Measurements from ENCODE around the gene ATPAF1. TPM values are rescaled to one million over a fixed set of nuclear protein-coding genes. Genes with fewer than 3 reads are reported as not detected.

Gene ATPAF1, protein sequence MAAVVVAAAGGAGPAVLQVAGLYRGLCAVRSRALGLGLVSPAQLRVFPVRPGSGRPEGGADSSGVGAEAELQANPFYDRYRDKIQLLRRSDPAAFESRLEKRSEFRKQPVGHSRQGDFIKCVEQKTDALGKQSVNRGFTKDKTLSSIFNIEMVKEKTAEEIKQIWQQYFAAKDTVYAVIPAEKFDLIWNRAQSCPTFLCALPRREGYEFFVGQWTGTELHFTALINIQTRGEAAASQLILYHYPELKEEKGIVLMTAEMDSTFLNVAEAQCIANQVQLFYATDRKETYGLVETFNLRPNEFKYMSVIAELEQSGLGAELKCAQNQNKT
- 39.9 and 51.0 TPM in 2 replicates for polyA plus RNA-seq (2012; rRNA removed)
- 55.6 and 57.4 TPM in 2 replicates for polyA plus RNA-seq (2012; cell fraction: cytosol; rRNA removed)
- 19.7 and 32.5 TPM in 2 replicates for polyA plus RNA-seq (2012; cell fraction: nucleus; rRNA removed)

DNA sequence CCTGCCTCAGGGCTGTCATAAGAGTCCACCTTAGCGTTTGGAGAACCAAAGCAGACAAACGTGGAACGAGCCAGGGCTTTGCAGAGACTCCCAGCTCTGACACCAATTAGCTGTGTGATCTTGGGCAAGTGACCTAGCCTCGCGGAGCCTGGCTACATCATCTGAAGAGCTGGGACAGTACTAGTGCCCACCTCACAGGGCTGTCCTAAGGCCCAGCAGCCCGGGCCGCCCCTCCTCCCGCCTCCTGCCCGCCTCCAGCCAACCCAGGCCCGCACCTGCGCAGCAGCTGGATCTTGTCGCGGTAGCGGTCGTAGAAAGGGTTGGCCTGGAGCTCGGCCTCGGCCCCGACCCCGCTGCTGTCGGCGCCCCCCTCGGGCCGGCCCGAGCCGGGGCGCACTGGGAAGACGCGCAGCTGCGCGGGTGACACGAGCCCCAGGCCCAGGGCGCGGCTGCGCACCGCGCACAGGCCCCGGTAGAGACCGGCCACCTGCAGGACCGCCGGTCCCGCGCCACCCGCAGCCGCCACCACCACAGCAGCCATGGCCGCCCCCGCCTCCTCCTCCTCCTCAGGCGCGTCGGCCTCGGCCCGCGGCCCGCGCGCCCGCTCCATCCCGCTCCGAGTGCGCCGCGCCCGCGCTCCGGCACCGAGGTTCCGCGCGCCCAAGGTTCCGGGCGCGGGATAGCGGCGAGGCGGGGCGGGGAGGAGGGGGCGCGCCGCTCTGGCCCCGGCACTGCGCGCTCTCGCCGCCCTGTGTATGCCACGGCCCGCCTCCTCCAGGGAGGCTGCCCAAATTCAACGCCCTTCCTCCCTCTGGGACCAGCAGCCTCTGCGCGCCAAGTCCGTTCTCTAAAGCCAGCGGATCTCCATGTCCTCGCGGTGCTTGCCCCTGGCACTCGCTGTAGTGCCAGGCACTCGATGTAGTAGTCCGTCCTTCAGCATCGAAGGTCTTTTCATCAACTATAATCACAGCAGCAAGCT, at the start of gene ATPAF1:
Gene ATPAF1, minus strand, starts transcription at position 583 of the 979 bp plus-strand sequence. Its CDS starts 42 bp downstream, at position 541.
- Histone ChIP-seq H3K27ac (ENCODE audit: low read depth in 2 of 2, low read length in 1 of 2) (peak within 1 kb of the TSS in 1 of 2 experiments; percentile 60; a peak in 1 of 4 replicates), H3K9me2 (no peaks in the 10 kb centered on the region), H3K36me3 (replicated peaks in 1 of 2; ENCODE audit: control insufficient read depth in 1 of 2, insufficient read depth in 2 of 2, low read length in 1 of 2) (peaks cover 10 to 21% of the 10 kb centered on the region in 2 experiments), H3F3A (replicated peaks; ENCODE audit: insufficient read depth) (no peaks in the 10 kb centered on the region), H3K9ac (peak within 1 kb of the TSS; percentile 76), H3K9me3 (no peaks in the 10 kb centered on the region), H2AFZ (ENCODE audit: low read depth) (peak within 1 kb of the TSS; percentile 94), H3K4me3 (ENCODE audit: low read depth in 2 of 2, low read length in 1 of 2) (peak within 1 kb of the TSS; percentile 72 to 82), H3K79me2 (ENCODE audit: insufficient read depth) (peaks cover 18% of the 10 kb centered on the region; the same call in 1 of the 2 replicates), H3K27me3 (ENCODE audit: insufficient read depth) (no peaks in the 10 kb centered on the region), H4K20me1 (ENCODE audit: insufficient read depth) (no peaks in the 10 kb centered on the region), H3K4me1 (ENCODE audit: control insufficient read depth in 1 of 2, insufficient read depth in 2 of 2, low read depth in 1 of 2, low read length in 1 of 2) (peaks cover 0 to 5% of the 10 kb centered on the region in 2 experiments; a peak in 2 of 4 replicates), H3K4me2 (peak within 1 kb of the TSS; percentile 88)
- CTCF ChIA-PET = interaction anchor here (0.7 to 2.5 kb wide), 8 partner anchors 9 to 226 kb away, joined by 3 to 7 read pairs (median 4); no protein-coding TSS in a partner anchor
- WGBS (ENCODE audit: low lambda C conversion rate) = 10% methylated on average over 29 of the region's 96 CpGs
- POLR2A ChIA-PET = interaction anchor here (0.6 to 1.4 kb wide), 3 partner anchors 44 to 51 kb away, joined by 3 to 8 read pairs (median 4); partner anchors contain the start of genes EFCAB14 and MOB3C
- peak; percentile 91 for DNase-seq
- TF ChIP-seq TCF12 (IDR thresholded peaks at IDR 0.05) (no peak), EZH2phosphoT487 (IDR thresholded peaks at IDR 0.05; ENCODE audit: borderline replicate concordance, low read depth) (no peak), EP300 (IDR thresholded peaks at IDR 0.05; ENCODE audit: borderline replicate concordance in 1 of 2, low read depth in 1 of 2, low read length in 1 of 2) (no peak; a peak in 1 of 4 replicates), GABPA (IDR thresholded peaks at IDR 0.05; ENCODE audit: low read depth) (peak; percentile 40; the same call in 1 of the 2 replicates), POLR2AphosphoS5 (IDR thresholded peaks at IDR 0.05; ENCODE audit: low read depth, low read length) (peak; percentile 19; the same call in 1 of the 2 replicates), NRF1 (IDR thresholded peaks at IDR 0.05; ENCODE audit: low read depth, low read length) (peak; percentile 63), TEAD4 (IDR thresholded peaks at IDR 0.05; ENCODE audit: borderline replicate concordance, insufficient read depth) (no peak), GATA2 (CRISPR knock-in tag; IDR thresholded peaks at IDR 0.05) (no peak), RCOR1 (IDR thresholded peaks at IDR 0.05; ENCODE audit: low read length) (no peak), YY1 (IDR thresholded peaks at IDR 0.05; ENCODE audit: low read depth) (0 out of 2 replicates have a peak, but pooled peaks have one; percentile 55), TAF1 (IDR thresholded peaks at IDR 0.05; ENCODE audit: borderline replicate concordance, low read depth, low read length) (peak; percentile 50; the same call in 1 of the 2 replicates), RAD21 (IDR thresholded peaks at IDR 0.05; ENCODE audit: low read length) (no peak), CHD2 (IDR thresholded peaks at IDR 0.05; ENCODE audit: low read length, partially characterized antibody) (peak; percentile 84), SMC3 (IDR thresholded peaks at IDR 0.05; ENCODE audit: low read depth, low read length) (no peak), FOXM1 (IDR thresholded peaks at IDR 0.05; ENCODE audit: low read depth) (no peak)
- TF ChIP-seq, protein P1, sequence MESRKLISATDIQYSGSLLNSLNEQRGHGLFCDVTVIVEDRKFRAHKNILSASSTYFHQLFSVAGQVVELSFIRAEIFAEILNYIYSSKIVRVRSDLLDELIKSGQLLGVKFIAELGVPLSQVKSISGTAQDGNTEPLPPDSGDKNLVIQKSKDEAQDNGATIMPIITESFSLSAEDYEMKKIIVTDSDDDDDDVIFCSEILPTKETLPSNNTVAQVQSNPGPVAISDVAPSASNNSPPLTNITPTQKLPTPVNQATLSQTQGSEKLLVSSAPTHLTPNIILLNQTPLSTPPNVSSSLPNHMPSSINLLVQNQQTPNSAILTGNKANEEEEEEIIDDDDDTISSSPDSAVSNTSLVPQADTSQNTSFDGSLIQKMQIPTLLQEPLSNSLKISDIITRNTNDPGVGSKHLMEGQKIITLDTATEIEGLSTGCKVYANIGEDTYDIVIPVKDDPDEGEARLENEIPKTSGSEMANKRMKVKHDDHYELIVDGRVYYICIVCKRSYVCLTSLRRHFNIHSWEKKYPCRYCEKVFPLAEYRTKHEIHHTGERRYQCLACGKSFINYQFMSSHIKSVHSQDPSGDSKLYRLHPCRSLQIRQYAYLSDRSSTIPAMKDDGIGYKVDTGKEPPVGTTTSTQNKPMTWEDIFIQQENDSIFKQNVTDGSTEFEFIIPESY (IDR thresholded peaks at IDR 0.05; ENCODE audit: borderline replicate concordance, low read depth) = no peak
- TF ChIP-seq, protein P2, sequence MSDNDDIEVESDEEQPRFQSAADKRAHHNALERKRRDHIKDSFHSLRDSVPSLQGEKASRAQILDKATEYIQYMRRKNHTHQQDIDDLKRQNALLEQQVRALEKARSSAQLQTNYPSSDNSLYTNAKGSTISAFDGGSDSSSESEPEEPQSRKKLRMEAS (IDR thresholded peaks at IDR 0.05; ENCODE audit: low read depth) = 0 out of 2 replicates have a peak, but pooled peaks have one; percentile 26
- TF ChIP-seq, protein P3, sequence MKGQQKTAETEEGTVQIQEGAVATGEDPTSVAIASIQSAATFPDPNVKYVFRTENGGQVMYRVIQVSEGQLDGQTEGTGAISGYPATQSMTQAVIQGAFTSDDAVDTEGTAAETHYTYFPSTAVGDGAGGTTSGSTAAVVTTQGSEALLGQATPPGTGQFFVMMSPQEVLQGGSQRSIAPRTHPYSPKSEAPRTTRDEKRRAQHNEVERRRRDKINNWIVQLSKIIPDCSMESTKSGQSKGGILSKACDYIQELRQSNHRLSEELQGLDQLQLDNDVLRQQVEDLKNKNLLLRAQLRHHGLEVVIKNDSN (IDR thresholded peaks at IDR 0.05; ENCODE audit: borderline replicate concordance, low read depth) = no peak
- TF ChIP-seq, protein P4, sequence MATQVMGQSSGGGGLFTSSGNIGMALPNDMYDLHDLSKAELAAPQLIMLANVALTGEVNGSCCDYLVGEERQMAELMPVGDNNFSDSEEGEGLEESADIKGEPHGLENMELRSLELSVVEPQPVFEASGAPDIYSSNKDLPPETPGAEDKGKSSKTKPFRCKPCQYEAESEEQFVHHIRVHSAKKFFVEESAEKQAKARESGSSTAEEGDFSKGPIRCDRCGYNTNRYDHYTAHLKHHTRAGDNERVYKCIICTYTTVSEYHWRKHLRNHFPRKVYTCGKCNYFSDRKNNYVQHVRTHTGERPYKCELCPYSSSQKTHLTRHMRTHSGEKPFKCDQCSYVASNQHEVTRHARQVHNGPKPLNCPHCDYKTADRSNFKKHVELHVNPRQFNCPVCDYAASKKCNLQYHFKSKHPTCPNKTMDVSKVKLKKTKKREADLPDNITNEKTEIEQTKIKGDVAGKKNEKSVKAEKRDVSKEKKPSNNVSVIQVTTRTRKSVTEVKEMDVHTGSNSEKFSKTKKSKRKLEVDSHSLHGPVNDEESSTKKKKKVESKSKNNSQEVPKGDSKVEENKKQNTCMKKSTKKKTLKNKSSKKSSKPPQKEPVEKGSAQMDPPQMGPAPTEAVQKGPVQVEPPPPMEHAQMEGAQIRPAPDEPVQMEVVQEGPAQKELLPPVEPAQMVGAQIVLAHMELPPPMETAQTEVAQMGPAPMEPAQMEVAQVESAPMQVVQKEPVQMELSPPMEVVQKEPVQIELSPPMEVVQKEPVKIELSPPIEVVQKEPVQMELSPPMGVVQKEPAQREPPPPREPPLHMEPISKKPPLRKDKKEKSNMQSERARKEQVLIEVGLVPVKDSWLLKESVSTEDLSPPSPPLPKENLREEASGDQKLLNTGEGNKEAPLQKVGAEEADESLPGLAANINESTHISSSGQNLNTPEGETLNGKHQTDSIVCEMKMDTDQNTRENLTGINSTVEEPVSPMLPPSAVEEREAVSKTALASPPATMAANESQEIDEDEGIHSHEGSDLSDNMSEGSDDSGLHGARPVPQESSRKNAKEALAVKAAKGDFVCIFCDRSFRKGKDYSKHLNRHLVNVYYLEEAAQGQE (IDR thresholded peaks at IDR 0.05; ENCODE audit: low read depth, low read length) = no peak
- TF ChIP-seq, protein P5, sequence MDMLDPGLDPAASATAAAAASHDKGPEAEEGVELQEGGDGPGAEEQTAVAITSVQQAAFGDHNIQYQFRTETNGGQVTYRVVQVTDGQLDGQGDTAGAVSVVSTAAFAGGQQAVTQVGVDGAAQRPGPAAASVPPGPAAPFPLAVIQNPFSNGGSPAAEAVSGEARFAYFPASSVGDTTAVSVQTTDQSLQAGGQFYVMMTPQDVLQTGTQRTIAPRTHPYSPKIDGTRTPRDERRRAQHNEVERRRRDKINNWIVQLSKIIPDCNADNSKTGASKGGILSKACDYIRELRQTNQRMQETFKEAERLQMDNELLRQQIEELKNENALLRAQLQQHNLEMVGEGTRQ (IDR thresholded peaks at IDR 0.05; ENCODE audit: borderline replicate concordance, low read depth, low read length) = no peak
